ENCODE results near the gene TMC8. TPM values are rescaled to one million over a fixed set of nuclear protein-coding genes. Genes with fewer than 3 reads are reported as not detected.

TMC8 gene
- total and polyA plus RNA-seq, 2 of the 8 experiments (the other 6 are each of a cell fraction or from before 2014, with no cell fraction given): 1.00 to 2.8 TPM

DNA sequence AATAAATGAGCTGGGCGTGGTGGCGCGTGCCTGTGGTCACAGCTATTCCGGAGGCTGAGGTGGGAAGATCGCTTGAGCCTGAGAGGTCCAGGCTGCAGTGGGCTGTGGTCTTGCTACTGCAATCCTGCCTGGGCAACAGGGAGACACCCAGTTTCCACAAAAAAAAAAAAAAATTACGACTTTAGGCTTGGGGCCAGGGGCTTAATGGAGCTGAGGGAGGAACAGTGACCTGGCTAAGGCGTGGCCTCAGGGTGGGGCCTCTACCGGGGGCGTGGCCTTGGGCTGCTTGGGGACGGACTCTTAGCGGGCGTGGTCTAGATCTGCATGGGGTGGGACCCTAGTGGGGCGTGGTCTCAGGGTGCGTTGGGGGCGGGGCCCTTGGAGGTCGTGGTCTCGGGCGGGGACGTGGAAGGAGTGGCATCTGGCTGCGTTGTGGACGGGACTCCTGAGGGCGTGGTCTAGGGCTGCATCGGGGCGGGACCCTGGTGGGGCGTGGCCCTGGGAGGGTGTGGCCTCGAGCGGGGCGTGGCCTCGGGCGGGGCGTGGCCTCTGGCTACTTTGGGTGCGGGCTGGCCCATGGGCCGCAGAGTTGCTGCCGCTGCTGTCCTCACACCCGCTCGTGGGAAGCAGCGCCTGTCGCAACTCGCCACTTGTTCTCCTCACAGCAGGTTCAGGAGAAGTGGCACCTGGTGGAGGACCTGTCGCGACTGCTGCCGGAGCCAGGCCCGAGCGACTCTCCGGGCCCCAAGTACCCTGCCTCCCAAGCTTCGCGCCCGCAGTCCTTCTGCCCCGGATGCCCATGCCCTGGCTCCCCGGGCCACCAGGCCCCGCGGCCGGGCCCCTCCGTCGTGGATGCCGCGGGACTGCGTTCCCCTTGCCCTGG is 9.8 kb downstream of the TMC8 start (continued):
- TF ChIP-seq, protein P1, sequence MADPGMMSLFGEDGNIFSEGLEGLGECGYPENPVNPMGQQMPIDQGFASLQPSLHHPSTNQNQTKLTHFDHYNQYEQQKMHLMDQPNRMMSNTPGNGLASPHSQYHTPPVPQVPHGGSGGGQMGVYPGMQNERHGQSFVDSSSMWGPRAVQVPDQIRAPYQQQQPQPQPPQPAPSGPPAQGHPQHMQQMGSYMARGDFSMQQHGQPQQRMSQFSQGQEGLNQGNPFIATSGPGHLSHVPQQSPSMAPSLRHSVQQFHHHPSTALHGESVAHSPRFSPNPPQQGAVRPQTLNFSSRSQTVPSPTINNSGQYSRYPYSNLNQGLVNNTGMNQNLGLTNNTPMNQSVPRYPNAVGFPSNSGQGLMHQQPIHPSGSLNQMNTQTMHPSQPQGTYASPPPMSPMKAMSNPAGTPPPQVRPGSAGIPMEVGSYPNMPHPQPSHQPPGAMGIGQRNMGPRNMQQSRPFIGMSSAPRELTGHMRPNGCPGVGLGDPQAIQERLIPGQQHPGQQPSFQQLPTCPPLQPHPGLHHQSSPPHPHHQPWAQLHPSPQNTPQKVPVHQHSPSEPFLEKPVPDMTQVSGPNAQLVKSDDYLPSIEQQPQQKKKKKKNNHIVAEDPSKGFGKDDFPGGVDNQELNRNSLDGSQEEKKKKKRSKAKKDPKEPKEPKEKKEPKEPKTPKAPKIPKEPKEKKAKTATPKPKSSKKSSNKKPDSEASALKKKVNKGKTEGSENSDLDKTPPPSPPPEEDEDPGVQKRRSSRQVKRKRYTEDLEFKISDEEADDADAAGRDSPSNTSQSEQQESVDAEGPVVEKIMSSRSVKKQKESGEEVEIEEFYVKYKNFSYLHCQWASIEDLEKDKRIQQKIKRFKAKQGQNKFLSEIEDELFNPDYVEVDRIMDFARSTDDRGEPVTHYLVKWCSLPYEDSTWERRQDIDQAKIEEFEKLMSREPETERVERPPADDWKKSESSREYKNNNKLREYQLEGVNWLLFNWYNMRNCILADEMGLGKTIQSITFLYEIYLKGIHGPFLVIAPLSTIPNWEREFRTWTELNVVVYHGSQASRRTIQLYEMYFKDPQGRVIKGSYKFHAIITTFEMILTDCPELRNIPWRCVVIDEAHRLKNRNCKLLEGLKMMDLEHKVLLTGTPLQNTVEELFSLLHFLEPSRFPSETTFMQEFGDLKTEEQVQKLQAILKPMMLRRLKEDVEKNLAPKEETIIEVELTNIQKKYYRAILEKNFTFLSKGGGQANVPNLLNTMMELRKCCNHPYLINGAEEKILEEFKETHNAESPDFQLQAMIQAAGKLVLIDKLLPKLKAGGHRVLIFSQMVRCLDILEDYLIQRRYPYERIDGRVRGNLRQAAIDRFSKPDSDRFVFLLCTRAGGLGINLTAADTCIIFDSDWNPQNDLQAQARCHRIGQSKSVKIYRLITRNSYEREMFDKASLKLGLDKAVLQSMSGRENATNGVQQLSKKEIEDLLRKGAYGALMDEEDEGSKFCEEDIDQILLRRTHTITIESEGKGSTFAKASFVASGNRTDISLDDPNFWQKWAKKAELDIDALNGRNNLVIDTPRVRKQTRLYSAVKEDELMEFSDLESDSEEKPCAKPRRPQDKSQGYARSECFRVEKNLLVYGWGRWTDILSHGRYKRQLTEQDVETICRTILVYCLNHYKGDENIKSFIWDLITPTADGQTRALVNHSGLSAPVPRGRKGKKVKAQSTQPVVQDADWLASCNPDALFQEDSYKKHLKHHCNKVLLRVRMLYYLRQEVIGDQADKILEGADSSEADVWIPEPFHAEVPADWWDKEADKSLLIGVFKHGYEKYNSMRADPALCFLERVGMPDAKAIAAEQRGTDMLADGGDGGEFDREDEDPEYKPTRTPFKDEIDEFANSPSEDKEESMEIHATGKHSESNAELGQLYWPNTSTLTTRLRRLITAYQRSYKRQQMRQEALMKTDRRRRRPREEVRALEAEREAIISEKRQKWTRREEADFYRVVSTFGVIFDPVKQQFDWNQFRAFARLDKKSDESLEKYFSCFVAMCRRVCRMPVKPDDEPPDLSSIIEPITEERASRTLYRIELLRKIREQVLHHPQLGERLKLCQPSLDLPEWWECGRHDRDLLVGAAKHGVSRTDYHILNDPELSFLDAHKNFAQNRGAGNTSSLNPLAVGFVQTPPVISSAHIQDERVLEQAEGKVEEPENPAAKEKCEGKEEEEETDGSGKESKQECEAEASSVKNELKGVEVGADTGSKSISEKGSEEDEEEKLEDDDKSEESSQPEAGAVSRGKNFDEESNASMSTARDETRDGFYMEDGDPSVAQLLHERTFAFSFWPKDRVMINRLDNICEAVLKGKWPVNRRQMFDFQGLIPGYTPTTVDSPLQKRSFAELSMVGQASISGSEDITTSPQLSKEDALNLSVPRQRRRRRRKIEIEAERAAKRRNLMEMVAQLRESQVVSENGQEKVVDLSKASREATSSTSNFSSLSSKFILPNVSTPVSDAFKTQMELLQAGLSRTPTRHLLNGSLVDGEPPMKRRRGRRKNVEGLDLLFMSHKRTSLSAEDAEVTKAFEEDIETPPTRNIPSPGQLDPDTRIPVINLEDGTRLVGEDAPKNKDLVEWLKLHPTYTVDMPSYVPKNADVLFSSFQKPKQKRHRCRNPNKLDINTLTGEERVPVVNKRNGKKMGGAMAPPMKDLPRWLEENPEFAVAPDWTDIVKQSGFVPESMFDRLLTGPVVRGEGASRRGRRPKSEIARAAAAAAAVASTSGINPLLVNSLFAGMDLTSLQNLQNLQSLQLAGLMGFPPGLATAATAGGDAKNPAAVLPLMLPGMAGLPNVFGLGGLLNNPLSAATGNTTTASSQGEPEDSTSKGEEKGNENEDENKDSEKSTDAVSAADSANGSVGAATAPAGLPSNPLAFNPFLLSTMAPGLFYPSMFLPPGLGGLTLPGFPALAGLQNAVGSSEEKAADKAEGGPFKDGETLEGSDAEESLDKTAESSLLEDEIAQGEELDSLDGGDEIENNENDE (IDR thresholded peaks at IDR 0.05; ENCODE audit: insufficient replicate concordance, low read length): no peak
- TF ChIP-seq KDM4A (IDR thresholded peaks at IDR 0.05; ENCODE audit: low read depth, low read length, severe bottlenecking) (peak; percentile 75), POLR2A (IDR thresholded peaks at IDR 0.05; ENCODE audit: control extremely low read depth in 1 of 2, low read depth in 2 of 2, low read length in 2 of 2) (peak in 1 of 2 experiments; percentile 60; a peak in 2 of 3 replicates), EGR1 (IDR thresholded peaks at IDR 0.05; ENCODE audit: borderline replicate concordance, low read depth, low read length) (no peak), JUND (IDR thresholded peaks at IDR 0.05; ENCODE audit: low read length) (no peak), ASH2L (IDR thresholded peaks at IDR 0.05; ENCODE audit: low read length) (no peak), RNF2 (IDR thresholded peaks at IDR 0.05; ENCODE audit: borderline replicate concordance, low read depth, low read length, missing control alignments, poor library complexity, severe bottlenecking) (no peak), GABPA (IDR thresholded peaks at IDR 0.05; ENCODE audit: borderline replicate concordance, insufficient read depth, low read length) (0 out of 2 replicates have a peak, but pooled peaks have one; percentile 71)
- TF ChIP-seq, protein P2, sequence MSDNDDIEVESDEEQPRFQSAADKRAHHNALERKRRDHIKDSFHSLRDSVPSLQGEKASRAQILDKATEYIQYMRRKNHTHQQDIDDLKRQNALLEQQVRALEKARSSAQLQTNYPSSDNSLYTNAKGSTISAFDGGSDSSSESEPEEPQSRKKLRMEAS (IDR thresholded peaks at IDR 0.05): peak; percentile 64; the same call in 1 of the 2 replicates

All from H1 (cell line).